ENCODE measurements around the gene ACTL10.

The ACTL10 gene

GRCh38 chr20:33664762-33665144, 2.0 kb upstream of the ACTL10 start:
- DNase-seq: no peak

DNA sequence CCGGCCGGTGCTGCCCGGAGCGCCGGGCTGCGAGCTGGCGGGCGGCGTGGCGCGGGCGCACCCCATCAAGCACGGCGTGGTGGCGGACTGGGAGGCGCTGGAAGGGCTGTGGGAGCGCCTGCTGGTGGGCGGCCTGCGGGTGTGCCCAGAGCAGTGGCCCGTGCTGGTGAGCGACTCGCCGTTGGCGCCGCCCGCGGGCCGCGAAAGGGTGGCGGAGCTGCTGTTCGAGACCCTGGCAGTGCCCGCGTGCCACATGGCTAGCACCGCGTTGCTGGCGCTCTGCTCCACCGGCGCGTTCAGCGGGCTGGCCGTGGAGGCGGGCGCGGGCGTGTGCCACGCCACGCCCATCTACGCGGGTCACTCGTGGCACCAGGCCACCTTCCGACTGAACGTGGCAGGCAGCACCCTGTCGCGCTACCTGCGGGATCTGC, 517 bp downstream of the ACTL10 start:
- peak; percentile 58 for DNase-seq

DNA sequence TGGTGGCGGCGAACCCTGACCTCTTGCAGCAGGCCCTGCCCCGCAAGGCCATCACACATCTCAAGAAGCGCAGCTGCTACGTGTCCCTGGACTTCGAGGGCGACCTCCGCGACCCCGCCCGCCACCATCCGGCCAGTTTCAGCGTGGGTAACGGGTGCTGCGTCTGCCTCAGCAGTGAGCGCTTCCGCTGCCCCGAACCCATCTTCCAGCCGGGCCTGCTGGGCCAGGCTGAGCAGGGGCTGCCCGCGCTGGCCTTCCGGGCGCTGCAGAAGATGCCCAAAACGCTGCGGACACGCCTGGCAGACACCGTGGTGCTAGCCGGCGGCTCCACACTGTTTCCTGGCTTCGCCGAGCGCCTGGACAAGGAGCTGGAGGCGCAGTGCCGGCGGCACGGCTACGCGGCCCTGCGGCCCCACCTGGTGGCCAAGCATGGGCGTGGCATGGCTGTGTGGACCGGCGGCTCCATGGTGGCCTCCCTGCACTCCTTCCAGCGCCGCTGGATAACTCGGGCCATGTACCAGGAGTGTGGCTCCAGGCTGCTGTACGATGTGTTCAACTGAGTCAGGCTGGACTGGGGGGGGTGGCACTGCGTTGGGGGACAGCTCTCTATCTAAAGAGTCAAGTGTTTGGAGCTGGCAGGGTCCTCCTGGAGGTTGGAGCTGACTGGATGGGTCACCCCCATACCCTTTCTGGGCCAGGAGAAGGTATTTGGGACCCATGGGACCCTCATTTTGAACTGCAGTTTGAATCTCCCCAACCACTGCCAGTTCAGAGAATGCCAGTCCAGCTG, 1.1 kb downstream of the ACTL10 start:
- DNase-seq: peak; percentile 79

GRCh38 chr20:33668466-33669155, 1.9 kb downstream of the ACTL10 start:
- no peak for DNase-seq

GRCh38 chr20:33669224-33669623, 2.5 kb downstream of the ACTL10 start:
- DNase-seq: no peak

DNA sequence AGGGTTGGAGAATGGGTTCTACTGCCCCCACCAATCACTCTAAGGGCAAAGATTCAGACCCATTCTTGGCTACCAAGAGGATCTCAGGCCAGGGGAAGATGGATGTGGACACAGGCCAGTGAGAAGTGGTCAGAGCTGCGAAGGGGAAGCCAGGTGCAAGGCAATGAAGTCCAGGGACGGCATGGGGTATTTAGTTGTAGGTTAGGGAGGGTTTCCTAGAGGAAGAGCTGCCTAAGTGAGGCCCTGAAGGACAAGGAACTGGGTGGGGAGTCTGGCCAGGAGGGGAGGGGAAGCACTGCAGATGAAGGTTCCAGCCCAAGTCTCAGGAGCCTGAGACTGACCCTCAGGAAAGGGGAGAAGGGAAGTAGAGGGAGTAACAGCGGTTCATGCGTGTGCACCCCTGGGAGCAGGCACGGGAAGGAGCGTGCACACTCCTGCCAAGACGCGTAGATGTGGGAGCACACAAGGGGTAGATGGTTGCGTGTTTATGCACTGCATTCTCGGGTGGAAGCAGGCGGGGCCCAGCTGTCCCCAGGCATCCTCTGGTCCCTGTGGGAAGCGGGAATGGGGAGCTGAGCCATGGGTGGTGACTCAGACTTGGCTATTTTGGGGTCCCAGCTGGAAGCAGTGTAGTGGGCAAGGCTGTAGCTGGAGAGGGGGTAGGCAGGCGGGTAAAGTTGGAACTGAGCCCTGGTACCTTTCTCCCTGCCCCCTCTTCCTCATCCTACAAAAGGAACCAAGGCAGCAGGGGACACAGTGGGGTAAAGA, 3.3 kb downstream of the ACTL10 start:
- no peak for DNase-seq

GRCh38 chr20:33670715-33671499, 4.2 kb downstream of the ACTL10 start:
- no peak for DNase-seq

DNA sequence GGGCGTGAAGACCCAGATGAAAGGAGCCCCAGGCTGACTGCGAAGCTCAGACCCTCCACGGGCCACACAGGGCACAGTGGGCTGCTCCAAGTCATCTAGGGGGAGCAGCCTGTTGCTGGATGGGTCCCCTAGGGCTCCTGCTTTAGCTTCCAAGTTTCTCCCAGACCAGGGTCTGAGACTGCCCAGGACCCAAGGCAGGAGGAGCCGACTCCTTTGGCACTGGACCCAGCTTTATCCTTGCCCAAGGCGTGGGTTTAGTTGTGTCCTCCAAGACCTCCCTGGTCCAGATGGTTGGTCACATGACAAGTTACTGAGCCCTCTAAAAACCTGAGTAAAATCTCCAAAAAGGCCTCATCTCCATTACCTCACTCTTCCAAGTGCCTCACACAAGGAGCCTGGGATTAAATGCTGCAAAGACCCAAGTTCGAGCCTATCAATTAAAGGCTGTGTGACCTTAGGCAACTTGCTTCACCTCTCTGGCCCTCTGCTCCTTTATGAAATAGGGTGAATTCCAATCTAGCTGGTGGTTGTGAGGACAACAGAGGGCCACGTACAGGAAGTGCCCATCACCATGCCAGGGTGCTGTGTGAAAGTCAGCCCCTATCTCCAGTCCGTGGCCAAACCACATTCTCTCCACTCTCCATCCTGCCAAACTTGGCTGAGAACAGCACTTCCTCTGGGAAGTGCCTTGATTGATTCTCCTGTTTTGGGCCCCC, 5.0 kb downstream of the ACTL10 start:
- DNase-seq: no peak

DNA sequence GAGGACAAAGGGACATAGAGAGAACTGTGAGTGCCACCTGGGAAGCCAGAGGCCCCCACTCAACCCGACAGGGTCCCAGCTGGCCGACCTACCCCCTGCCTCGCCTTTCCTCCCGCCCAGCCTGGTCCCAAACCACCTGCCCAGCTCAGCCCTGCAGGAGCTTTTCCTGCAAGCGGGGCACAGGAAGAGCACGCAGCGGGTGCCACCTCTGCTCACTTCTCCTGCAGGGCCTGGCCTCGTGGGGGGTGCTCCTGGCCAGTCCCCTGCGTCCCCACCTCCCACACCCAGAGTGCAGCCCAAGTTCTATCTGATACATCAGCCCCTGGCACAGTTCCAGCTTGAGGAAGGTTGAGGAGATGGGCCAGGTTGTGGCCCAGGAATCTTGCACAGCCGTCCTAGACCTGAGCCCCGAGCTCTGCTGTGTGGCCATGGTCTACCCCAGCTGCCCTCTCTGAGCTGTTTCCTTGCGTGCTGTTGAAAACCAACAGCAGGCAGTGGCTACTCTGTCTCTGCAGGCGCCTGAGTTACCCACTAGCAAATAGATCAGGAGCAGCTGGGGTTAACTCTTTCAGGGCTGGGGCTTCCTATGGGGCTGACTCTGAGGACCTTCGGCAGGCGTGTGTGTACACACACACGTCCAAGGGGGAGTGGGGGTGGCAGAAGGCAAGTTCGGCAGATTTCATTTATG, 5.8 kb downstream of the ACTL10 start:
- no peak for DNase-seq

- DNase-seq: no peak
These were observed 6.3 kb downstream of the ACTL10 start for GRCh38 chr20:33673114-33673409.

GRCh38 chr20:33673410-33674293, 6.9 kb downstream of the ACTL10 start:
- DNase-seq: no peak

DNA sequence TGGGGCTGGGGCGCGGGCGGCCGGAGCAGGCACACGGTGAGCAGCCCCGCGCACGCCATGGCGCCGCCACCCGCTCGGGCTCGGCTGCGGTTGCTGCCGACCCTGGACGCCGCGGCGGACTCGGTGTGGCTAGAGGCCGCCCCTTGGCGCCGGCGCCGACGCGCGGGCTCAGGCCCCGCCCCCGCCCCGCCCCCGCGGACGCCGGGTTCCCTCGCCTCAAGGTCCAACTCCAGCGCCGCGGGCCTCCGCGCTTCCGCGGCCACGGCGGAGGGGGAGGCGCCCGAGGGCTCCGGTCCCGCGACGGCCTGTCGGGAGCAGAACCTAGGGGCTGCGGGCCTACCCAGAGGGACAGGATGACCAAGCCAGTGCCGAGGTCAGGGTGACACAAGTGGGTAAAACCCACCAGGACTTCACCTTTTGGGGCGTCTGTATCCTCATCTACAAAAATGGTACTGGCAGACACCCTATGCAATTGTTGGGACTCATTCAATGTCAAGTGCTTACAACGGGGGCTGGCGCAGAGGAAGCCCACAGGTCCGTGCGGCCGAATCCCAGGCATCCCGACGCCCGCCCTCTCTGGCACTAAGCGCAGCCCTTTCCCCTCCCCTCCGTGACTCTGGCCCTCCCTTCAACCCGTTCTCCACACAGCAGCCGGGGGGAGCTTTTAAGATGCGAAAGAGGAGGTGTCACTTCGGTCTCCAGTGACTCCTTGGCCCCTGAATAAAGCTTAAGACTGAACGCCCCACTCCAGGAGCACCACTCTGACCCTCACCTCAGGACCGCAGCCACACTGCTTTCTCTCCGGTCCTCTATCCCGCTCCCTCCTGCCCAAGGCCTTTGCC, 7.8 kb downstream of the ACTL10 start, which contains the start of gene NECAB3:
Gene NECAB3, minus strand, starts transcription at position 135 of the 842 bp plus-strand sequence. Its CDS starts 76 bp downstream, at position 59.
- peak; percentile 50 for DNase-seq

DNA sequence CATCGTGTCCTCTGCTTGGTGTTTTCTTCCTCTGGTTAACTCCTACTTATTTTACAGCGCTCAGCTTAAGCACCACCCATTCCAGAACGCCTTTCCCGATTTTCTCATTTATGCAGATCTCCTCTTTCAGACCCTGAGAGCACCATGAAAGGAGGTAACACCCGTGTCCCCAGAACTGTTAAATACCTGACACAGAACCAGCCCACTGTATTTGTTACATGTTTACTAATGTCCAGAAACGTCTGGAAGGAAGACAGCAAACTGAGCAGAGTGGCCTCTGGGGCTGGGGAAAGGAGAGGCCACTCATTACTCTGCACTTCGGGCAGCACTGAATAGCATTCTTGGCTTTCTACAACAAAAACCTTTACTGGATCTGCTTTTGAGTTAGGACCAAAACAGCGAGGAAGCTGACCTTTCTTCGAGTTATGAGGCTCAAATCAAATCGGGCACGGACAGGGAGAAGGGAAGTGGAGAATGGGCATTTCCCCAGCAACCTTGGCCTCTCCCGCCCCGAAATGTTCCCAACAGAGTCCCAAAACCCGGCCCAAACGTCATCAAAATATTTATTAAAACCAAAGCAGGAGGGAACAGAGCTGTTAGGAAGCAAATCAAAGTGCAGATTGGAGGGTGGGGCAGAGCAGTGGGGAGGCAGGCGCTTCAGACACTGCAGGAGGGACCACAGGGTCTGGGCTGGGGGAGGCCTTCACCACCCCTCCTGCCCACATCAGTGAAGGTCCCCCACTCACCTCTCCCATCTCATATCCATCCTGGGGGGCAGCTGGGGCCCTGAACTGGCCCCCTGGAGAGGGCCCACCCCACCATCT, 8.6 kb downstream of the ACTL10 start:
- no peak for DNase-seq

GRCh38 chr20:33676121-33676520, 9.4 kb downstream of the ACTL10 start:
- no peak for DNase-seq

DNA sequence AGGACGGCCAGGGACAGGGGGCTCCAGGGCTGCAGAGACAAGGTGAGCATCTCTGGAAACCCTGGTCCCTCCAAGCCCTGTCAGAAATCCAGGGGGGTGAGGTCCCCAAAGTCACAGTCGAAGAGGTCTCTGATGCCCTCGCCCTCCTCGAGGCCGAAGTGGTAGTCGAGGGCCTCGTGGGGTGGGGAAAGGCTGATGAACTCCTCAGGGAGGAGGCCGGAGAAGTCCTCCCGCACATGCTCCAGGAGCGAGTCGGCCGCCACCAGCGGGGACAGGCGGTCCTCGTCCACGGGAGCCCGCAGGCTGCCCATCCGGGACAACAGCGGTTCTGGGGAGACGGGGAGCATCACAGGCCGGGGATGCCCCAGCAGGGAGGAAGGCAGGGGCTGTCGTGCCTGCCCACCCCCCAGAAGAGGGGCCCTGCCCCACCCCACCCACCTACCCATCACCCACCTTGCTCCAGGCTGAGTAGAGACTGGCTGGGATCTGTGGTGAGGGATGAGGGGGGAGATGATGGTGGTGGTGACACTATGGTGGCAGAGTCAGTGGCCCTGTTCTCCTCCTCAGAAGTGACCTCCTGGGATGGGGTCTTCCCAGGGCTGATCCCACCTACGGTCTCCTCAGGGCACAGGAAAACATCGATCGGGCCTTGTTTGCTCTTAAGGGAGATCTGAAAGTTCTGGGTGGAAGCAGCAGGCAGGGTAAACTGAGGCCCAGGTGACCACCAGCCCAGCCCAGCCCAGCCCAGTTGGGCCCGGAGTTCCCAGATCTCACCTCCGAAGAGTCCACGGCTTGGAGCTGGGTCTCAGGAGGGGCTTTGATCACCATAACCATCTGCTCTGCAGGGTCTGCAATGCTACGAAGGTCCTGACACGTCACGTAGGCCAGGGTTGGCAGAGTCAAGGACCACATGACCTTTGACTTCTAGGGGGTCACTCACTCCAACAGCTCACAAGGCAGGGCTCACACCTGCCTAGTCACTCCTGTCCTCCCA, 10.2 kb downstream of the ACTL10 start:
- DNase-seq: no peak

DNA sequence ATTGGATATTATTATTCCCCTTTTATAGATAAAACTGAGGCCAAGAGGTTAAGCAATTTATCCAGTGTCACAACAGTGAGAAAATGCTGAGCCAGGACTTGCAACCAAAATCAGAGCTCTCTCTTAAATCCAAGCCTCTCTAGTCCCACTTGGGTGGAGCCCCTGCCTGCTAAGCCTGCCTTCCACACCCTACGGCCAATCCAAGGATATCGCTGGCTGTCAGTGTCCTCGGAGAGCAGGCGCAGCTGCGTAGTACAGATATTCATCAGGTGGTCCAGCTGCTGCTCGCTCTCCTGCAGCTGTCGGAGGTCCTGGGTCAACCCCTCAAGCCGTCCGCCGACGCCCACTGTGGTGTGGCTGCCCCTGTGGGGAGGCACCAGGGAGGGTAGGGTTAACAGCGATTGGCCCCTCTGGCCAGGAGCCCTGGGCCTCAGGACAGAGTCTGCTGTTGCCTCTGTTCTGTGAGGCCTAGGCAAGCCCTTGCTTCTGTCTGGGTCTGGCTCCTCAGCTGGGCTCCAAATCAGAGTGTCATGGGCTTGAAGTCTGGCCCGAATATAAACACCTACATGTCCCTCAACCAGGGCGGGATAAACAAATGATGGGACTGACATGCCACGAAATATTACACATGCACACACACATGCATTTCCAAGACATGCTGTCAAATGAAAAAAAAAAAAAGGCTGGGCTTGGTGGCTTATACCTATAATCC, 11.4 kb downstream of the ACTL10 start:
- no peak for DNase-seq
